GM19240 (cell line): ENCODE measurements around the gene ATXN7L3.

Experiments used
- DNase-seq: peaks from one replicate; pipeline ENCODE4 v3.0.0; 2011; ENCODE audit warnings: low spot score; ENCODE audit not compliant: insufficient read length

Gene ATXN7L3

DNA sequence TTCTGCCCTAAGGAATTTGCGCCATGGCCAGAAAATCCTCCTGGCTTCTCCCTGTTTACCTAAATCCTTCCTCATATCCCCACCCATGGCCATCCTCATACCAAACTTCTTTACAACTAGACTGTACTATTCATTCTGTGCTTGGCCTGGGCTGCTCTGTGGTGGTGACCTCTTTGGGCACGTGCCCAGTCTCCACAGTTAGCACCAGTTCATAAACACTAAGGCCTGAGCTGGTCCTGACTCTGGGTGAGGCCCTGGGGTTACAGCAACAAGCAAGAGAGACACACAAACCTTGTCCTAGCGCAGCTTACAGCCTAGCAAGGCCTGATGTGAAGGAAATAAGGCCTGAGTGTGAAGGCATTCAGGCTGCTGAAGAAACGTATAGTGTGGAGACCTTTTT lies 3.1 kb upstream of the ATXN7L3 start:
- DNase-seq, result no peak

DNA sequence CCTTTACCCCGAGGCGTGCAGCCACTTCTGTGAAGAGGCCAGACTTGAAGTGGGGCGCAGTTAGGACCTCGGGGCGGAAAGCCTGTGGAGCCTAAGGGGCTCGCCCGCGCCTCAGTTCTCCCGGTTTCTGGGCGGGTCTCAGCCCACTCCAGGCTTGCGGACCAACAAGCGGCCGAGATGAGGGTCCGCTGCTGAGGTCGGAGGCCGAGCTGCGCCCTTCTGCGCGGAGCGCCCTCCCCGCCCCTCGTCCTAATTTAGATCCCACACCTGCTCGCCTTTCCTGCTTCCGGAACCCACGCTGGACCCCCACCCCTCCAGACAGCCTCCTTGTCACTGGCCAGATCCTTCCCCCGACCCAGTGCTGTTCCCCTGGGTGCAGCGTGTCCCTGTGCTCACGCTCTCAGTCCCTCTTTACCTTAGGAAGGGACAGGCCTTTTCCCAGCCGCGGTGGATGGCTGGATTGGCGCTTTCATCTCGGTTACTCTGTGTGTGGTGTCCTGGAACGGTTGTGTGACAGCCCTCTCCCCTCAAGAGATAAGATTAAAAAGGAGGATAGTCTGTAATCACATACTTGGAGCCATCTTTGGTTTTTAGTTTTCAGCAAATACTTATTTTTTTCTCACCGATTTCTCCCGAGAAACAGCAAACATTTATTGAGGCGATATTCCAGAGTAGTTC lies 933 bp upstream of the ATXN7L3 start:
- no peak for DNase-seq

DNA sequence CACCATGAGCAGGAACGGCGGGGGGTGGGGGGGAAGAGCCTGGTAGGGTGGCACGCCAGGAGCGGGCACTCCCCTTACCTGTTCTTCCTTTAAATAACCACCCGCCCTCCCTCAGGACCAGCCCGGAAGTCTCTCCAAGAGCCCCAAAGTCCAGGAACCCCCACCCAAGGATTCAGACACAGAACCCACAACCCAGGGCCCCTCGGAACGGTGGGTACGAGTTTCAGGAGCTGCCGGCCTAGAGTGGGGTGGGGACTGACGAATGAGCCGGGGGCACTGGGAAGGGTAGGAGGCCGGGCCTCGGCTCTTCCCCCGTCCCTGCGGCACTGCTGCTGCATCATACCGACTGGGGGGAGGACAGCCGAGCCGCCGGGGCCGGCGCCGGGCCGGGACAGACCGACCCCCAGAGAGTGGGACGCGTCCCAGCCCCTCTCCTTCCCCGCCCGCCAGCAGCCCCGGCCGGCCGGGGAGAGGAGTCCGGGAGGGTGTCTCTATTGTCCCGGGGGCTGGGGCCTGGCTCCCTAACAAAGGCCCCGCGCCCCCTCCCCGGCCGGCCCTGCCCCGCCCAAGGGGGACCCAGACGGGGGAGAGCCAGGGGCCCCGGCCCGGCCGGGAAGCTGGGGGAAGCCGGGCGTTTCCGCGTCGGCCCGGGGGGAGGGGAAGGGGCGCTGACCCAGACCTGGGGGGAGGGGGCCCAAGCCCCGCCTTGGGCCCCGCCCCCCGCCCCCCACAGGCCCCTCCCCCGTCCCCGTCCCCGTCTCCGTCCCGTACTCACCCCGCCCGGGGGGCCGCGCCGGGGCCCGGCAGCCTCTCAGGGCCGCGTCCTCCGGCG lies 747 bp downstream of the ATXN7L3 start:
- peak; percentile 64 for DNase-seq

DNA sequence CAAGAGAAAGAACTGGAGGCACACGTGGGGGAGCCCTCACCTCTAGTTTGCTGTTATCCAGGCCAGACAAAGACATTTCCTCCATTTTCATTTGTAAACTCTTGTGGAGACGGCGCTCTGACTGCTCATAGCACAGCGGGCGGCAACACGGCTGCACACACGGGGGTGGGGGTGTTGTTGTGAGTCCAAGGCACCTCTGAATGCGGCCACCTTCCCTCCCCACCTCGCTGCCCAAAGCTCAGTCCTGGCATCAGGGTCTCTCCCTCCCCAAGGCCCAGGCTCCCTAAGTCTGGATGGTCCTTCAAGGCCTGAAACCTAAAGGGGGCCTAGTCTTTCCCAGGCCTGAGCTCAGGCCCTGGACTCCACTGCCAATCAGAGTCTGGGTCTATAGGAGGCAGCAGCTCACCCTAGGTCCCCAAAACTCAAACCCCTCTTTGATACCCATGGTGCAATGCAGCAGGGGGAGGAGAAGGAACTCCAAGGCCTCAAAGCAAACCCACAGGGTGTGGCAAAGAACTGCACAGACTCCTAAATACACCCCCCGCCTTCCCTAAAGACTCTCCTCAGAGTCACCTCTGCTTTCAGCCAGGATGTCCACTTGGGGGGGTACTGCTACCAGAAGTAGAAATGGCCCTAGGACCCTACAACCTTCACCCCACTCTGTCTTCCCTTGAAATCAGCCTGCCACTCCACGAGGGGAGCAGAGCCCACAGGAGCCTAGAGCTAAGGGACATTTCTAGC lies 1.5 kb downstream of the ATXN7L3 start:
- peak; percentile 70 for DNase-seq

DNA sequence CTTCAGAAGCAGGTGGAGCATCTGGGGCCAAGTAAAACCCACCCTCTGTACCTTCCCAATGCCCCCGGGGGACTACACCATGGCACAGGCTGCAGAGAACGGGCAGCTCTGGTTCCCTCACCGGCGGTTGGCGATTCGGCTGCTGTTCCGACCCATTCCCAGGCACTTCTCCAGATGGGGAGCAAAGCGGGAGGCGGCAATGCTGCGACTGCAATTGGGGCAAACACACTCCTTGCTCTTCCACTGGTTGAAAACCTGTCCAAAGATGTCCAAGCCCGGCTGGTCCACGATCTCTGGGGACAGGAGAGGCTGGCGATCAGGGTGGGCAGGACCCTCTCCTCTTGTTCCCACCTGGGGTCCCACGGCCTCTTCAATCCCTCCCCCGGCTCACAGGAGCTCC lies 2.6 kb downstream of the ATXN7L3 start:
- DNase-seq, result no peak

DNA sequence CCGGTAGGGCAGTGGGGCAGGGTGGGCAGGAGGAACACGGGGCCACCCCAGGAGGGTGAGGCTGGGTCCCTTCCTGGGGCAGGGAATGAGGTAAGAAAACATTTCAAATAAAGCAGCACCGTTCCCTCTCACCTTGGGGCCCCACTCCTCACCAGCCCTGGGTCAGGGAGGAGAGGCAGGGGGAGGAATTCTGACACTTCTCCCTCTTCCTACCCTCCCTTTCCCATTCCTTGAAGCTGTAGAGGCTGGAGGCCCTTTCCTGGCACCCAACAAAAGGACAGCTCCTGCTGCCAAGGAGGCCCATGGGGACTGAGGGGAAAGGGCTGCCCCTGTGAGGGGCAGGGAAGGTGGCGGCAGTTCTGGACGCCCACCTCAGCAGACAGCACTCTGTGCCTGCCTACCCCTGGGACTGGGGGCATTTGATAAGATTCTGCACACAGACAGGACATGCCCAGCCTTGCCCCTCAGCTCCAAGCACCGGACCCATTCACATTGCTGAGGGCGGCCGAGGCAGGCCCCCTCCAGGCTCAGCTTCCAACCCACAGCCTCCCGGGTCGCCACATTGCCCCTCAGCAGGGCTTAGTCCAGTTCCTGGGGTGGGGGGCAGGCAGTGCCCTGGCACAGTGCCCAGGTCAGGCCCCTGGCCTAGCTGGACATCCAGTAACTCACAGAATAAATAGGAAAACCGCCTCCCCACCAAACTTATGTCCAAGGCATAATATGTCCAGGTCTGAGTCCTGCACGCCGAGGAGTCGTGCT lies 6.2 kb downstream of the ATXN7L3 start:
- DNase-seq, result no peak

DNA sequence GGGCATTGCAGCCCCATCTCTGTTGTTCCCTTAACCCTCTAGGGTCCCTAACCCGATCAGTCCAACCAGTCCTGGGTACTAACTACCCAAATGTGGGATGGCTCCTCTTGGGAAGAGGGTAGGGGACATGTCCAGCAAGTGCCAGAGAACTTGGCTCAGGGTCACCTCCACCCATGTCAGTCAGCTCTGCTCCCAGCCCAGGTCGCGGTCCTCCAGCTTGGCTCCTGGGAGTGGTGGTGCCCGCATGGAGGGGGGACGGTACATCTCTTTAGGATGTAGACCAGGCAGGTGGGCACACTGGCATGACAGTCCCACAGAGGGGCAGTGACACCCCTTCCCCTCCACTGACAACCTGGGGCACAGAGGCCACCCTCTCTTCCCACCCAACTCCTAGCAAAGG lies 6.9 kb downstream of the ATXN7L3 start:
- DNase-seq, result no peak

DNA sequence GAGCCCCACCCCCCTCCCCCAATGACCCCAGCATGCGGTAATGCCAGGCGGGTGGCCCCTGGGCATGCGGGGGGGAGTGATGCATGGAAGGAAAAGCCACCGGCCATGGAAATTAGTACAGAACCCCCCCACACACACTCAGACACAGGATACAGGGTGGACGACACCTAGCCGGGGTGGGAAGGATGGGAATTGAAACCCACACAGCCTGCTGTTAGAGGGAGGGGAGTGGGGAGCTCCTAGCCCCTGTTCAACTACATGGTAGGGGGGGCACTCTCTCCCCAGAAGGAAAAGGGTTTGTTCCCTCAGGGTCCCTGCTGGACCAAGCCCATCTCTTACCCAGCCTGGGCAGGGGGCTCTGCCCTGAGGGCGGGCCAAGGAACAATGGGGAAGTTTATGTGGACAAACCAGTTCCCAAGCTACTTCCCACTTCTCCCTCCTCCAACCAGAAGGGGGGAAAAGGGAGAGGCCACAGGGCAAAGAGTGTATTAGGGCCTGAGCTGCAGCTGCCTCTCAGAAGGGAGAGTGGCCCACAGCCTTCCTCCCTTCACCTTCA lies 7.7 kb downstream of the ATXN7L3 start:
- no peak for DNase-seq

DNA sequence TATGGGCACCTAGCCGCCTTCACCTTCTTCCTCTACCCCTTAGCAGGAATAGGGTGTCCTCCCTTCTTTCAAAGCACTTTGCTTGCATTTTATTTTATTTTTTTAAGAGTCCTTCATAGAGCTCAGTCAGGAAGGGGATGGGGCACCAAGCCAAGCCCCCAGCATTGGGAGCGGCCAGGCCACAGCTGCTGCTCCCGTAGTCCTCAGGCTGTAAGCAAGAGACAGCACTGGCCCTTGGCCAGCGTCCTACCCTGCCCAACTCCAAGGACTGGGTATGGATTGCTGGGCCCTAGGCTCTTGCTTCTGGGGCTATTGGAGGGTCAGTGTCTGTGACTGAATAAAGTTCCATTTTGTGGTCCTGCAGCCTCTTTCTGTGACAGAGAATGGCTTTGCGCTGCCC lies 8.3 kb downstream of the ATXN7L3 start:
- DNase-seq, result no peak

DNA sequence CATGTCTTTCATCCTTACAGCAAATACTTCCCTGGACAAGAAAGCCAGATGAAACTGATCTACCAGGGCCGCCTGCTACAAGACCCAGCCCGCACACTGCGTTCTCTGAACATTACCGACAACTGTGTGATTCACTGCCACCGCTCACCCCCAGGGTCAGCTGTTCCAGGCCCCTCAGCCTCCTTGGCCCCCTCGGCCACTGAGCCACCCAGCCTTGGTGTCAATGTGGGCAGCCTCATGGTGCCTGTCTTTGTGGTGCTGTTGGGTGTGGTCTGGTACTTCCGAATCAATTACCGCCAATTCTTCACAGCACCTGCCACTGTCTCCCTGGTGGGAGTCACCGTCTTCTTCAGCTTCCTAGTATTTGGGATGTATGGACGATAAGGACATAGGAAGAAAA lies 9.2 kb downstream of the ATXN7L3 start:
- no peak for DNase-seq

DNA sequence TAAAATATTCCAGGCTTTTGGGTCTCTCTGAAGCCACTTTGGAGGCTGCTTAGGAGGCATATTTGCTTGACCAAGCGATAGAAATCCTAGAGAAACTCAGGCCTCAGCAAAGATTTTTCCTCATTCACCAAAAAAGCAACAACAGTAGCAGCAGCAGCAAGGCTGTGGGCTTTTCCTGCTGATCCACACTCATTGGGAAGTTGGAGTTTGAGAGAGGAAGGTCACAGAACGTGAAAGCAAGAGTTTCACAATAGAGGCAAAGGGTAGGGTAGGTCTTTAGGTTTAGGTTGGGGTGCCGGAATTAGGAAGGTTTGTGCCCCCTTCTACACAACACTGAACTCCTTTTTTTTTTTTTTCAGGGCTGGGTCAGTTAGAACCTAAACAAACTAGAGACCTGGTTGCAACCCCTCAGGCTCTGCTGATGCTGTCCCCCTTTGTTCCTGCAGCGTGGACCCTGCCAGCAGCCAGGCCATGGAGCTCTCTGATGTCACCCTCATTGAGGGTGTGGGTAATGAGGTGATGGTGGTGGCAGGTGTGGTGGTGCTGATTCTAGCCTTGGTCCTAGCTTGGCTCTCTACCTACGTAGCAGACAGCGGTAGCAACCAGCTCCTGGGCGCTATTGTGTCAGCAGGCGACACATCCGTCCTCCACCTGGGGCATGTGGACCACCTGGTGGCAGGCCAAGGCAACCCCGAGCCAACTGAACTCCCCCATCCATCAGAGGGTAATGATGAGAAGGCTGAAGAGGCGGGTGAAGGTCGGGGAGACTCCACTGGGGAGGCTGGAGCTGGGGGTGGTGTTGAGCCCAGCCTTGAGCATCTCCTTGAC lies 10.9 kb downstream of the ATXN7L3 start:
- DNase-seq, result no peak

DNA sequence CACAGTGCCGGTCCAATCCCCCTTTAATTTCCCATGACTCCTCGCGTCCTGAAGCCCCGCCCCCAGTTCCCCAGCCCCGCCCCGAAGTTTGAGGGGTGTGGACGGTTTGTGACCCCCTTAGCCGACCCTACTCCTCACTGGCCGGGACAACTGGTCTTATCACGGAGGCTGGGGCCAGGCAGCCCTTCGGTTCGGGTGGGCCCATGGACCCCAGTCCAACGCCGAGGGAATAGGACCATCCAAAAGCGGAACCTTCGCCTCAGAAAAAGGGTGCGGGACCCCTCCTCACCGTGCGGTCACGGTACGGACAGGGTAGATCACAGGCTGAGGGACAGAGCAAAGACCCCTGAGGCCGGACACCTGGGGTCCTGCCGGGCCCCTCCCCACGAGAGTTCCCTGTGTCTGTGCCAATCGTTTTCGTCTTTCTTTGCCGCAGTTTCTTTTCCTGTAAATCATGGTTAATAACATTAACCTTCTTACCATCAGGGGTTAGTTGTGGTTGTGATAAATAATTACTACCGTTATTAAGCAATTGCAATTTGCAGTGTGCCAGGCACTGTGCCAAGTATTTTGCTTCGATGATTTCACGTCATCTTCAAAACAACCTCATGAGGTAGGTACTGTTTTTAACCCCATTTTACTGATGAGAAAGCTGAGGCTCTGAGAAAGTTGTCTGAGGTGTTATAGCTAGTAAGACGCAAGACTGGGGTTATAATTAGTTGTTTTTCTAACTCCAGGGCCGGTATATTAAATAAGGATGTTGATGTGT lies 12.4 kb downstream of the ATXN7L3 start:
- peak; percentile 67 for DNase-seq

DNA sequence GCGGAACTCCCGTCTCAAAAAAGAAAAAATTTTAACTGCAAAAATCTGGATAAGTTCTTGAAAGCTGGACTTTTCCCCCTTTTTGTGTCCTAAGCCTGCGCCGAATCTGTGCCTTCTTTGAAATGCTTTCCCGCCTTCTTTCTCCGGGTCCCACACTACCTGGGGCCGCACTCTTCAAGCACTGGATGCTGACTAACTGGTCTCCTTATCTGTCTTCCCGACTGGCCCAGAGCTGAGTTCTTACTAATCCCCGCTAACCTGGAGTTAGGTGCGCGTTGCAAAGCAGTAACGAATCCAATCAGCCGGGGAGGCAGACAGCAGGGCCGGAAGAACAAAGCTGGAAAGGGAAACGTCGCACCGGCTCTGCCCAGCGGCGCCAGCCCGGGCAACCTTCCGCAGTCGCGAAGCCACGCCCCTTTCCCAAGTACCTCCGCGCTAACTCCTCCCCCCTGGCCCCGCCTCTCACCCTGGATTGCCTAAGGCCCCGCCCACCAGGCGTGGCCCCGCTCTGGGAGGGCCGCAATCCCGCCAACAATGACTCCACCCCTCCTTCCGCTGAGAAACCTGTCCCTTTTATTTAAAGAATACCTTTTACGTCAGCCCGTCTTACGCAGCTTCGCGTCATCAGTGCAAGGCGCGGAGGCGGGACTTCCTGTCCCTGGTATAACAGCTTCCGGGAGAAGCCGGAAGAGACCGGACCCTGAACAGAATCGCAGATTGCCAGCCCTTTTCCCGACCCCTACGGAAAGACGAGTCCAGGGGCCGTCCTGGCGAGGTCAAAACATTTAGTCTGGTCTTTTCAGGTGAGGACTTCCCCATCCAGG lies 13.2 kb downstream of the ATXN7L3 start, which contains the start of gene TMUB2:
Gene TMUB2 (plus strand): TSS at position 666 of the 824 bp plus-strand sequence. CDS start 737 bp downstream, outside the sequence.
- peak; percentile 100 for DNase-seq

DNA sequence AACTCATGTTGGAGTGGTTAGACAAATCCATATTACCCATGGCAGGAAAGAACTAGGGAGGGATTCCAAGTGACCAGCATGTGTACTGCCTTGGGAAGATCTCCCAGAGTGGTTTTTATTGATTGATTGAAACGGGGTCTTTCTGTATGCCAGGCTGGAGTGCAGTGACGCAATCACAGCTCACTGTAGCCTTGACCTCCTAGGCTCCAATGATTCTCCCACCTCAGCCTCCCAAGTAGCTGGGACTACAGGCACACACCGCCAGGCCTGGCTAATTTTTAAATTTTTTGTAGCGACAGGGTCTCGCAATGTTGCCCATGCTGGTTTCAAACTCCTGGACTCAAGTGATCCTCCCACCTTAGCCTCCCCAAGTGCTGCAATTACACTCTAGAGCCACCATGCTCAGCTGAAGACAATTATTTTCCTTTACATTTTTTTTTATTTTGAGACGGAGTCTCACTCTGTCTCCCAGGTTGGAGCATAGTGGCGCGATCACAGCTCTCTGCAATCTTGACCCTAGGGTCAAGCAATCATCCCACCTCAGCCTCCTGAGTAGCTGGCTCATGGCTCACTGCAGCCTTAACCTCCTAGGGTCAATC lies 15.4 kb downstream of the ATXN7L3 start:
- no peak for DNase-seq

DNA sequence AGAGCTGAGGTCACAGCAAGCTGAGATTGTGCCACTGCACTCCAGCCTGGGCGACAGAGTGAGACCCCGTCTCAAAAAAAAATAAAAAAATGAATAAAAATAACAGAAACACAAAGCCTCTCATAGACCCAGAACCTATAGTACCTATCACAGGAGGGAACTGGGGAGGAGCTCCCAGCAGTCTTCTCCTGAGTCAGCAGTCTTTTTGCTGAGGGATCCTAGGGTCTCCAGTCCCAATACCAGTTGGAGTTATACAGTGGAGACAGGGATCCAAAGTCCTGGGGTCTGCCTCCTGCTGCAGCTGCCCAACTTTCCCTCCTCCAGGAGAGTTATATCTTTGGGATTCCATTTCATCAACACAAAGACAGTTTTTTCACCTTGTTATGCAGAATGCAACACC lies 16.7 kb downstream of the ATXN7L3 start:
- DNase-seq, result no peak

DNA sequence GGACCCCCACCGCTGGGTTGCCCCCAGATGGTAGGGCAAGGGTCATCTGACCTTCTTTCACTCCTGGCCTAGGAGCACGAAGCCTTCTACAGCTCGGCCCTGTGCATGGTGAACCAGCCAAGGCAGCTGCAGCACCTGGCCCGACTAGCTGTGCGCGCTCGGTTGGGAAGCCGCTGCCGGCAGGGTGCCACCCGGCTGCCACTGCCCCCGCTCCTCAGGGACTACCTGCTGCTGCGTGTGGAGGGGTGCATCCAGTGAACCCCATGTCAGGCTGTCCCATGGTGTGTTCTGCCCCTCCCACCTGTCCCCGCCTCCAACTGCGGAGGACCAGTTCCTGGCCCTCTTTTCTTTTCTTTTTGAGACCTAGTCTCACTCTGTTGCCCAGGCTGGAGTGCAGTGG lies 21.6 kb downstream of the ATXN7L3 start:
- DNase-seq, result no peak

DNA sequence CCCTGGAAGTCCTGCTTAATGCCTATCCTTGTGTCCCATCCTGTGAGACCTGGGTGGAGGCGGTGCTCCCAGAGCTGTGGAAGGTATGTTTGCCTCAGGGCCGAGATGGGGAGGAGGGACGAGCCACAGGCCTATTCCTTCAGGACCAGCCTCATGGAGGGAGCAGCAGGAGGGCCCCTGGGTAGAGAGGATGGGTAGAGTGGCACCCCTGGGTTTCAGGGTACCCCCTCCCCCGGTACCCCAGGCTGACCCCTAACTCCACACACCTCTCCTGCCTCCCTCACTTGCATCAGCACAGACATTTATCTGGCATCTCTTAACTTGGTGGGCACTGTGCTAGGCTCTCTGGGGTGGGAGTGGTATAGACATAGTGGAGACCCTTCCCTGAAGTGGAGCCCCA lies 22.0 kb downstream of the ATXN7L3 start:
- no peak for DNase-seq
